H1 (cell line): ENCODE data around the gene MRRF. TPM values are rescaled to one million over a fixed set of nuclear protein-coding genes. Genes with fewer than 3 reads are reported as not detected.

ENCODE experiments used
- CTCF ChIA-PET: fragments of 300-600 bp; sonication (Branson Sonifier 250); formaldehyde crosslinking; loops from one replicate; lab custom pipeline; 2021; ENCODE audit not compliant: partially characterized antibody; lab: Charles Lee
- POLR2A ChIA-PET: fragments of 300-600 bp; sonication (Branson Sonifier 250); formaldehyde crosslinking; loops from one replicate; lab custom pipeline; 2021; ENCODE audit warnings: inconsistent platforms; ENCODE audit not compliant: partially characterized antibody; lab: Charles Lee
- DNase-seq, 2 experiments: peaks; one replicate each; pipeline versions ENCODE4 v3.0.0 to v3.0.0-alpha.2; 2010 to 2022; ENCODE audit warnings: low spot score in 2 of 2, low read depth in 1 of 2, mixed read lengths in 1 of 2
- FAIRE-seq: peaks from 2 replicates; lab custom pipeline; 2011; peaks lifted over from hg19 to GRCh38; lab: Jason Lieb, UNC
- H2AFZ ChIP-seq: 2 replicates; pipeline ENCODE4 v1.8.1; 2012; ENCODE audit warnings: low read length, inconsistent platforms
- H2AK5ac ChIP-seq: 2 replicates; pipeline ENCODE4 v1.6.1; 2013; ENCODE audit warnings: low read depth, low read length
- H2BK120ac ChIP-seq: replicated peaks from 2 replicates; pipeline ENCODE3; 2013; ENCODE audit warnings: low read depth, low read length, inconsistent platforms
- H2BK12ac ChIP-seq: 2 replicates; pipeline ENCODE4 v1.6.1; 2013; ENCODE audit warnings: low read depth, low read length
- H2BK15ac ChIP-seq: 2 replicates; pipeline ENCODE4 v1.6.1; 2013; ENCODE audit warnings: low read length
- H2BK20ac ChIP-seq: 2 replicates; pipeline ENCODE4 v1.6.1; 2013; ENCODE audit warnings: low read length
- H2BK5ac ChIP-seq: 2 replicates; pipeline ENCODE4 v1.6.1; 2013; ENCODE audit warnings: low read depth, low read length
- H3K14ac ChIP-seq: 2 replicates; pipeline ENCODE4 v1.6.1; 2013; ENCODE audit warnings: inconsistent platforms; ENCODE audit not compliant: insufficient read length
- H3K18ac ChIP-seq: 2 replicates; pipeline ENCODE4 v1.6.1; 2013; ENCODE audit warnings: low read length; ENCODE audit errors: extremely low read depth
- H3K23ac ChIP-seq: 2 replicates; pipeline ENCODE4 v1.6.1; 2013; ENCODE audit warnings: inconsistent platforms; ENCODE audit not compliant: insufficient read length
- H3K23me2 ChIP-seq: 2 replicates; pipeline ENCODE4 v1.6.1; 2013; ENCODE audit warnings: low read depth, low read length
- H3K27ac ChIP-seq: 2 replicates; pipeline ENCODE4 v1.6.1; 2011; ENCODE audit warnings: low read depth, low read length, inconsistent platforms
- H3K27me3 ChIP-seq, 4 experiments: replicated peaks in 1 of 4; 1 replicate in 1 of 4; 2 replicates in 3 of 4; pipeline versions ENCODE4 v1.6.1 to v1.8.1; 2011 to 2013; ENCODE audit warnings: low read length in 3 of 4, mild to moderate bottlenecking in 3 of 4, inconsistent platforms in 2 of 4, mixed read lengths in 2 of 4, moderate library complexity in 1 of 4; ENCODE audit not compliant: control insufficient read depth in 3 of 4, insufficient read depth in 3 of 4; ENCODE audit errors: extremely low read depth in 1 of 4
- H3K36me3 ChIP-seq, 4 experiments: 2 replicates each; pipeline versions ENCODE4 v1.6.1 to v1.8.1; 2011 to 2013; ENCODE audit warnings: mild to moderate bottlenecking in 4 of 4, low read length in 3 of 4, moderate library complexity in 2 of 4, control low read depth in 1 of 4, inconsistent platforms in 1 of 4; ENCODE audit not compliant: insufficient read depth in 4 of 4, control insufficient read depth in 2 of 4
- H3K4ac ChIP-seq: replicated peaks from 2 replicates; pipeline ENCODE3; 2013; ENCODE audit warnings: low read length, low read depth, mixed read lengths, inconsistent platforms; ENCODE audit not compliant: insufficient read length
- H3K4me1 ChIP-seq, 4 experiments: replicated peaks in 1 of 4; 1 replicate in 1 of 4; 2 replicates in 3 of 4; pipeline versions ENCODE4 v1.6.1 to v1.8.1; 2011 to 2013; ENCODE audit warnings: low read length in 3 of 4, inconsistent platforms in 2 of 4, mixed read lengths in 1 of 4; ENCODE audit not compliant: insufficient read depth in 4 of 4, control insufficient read depth in 3 of 4
- H3K4me2 ChIP-seq, 2 experiments: 2 replicates each; pipeline versions ENCODE4 v1.6.1 to v1.8.1; 2011 to 2013; ENCODE audit warnings: low read depth in 2 of 2, low read length in 2 of 2, control low read depth in 1 of 2, inconsistent platforms in 1 of 2, mild to moderate bottlenecking in 1 of 2; ENCODE audit not compliant: insufficient read depth in 1 of 2
- H3K4me3 ChIP-seq, 4 experiments: fragments of 200-600, 300-600 bp in 1 of 4; sonication (generic), shearing (Covaris generic), sonication (Bioruptor Twin) in 1 of 4; 2 replicates each; pipeline versions ENCODE4 v1.5.1 to v1.8.1; 2011 to 2016; ENCODE audit warnings: low read length in 4 of 4, low read depth in 3 of 4, control low read depth in 2 of 4, inconsistent platforms in 2 of 4, mild to moderate bottlenecking in 2 of 4, mixed read lengths in 1 of 4, moderate library complexity in 1 of 4; ENCODE audit not compliant: insufficient read depth in 2 of 4; ENCODE audit errors: extremely low read depth in 1 of 4
- H3K56ac ChIP-seq: replicated peaks from 2 replicates; pipeline ENCODE3; 2013; ENCODE audit warnings: low read depth, mild to moderate bottlenecking, mixed read lengths, low read length, inconsistent platforms; ENCODE audit not compliant: insufficient read length
- H3K79me1 ChIP-seq: 2 replicates; pipeline ENCODE4 v1.6.1; 2013; ENCODE audit warnings: low read depth, low read length, control low read depth
- H3K79me2 ChIP-seq, 2 experiments: 2 replicates each; pipeline versions ENCODE4 v1.6.1 to v1.8.1; 2012 to 2013; ENCODE audit warnings: low read length in 2 of 2, mild to moderate bottlenecking in 2 of 2, inconsistent platforms in 1 of 2; ENCODE audit not compliant: insufficient read depth in 2 of 2, control insufficient read depth in 1 of 2
- H3K9ac ChIP-seq, 4 experiments: replicated peaks in 1 of 4; 1 replicate in 1 of 4; 2 replicates in 3 of 4; pipeline versions ENCODE4 v1.6.1 to v1.8.1; 2011 to 2013; ENCODE audit warnings: low read depth in 3 of 4, low read length in 3 of 4, control low read depth in 2 of 4, mild to moderate bottlenecking in 2 of 4, moderate library complexity in 2 of 4, inconsistent platforms in 1 of 4; ENCODE audit errors: extremely low read depth in 1 of 4
- H3K9me3 ChIP-seq, 2 experiments: 2 replicates each; pipeline versions ENCODE4 v1.6.1 to v1.8.1; 2012 to 2013; ENCODE audit warnings: mild to moderate bottlenecking in 2 of 2, moderate library complexity in 2 of 2, control low read depth in 1 of 2, inconsistent platforms in 1 of 2, low read depth in 1 of 2, low read length in 1 of 2, mixed read lengths in 1 of 2; ENCODE audit not compliant: insufficient read depth in 2 of 2
- H4K20me1 ChIP-seq, 2 experiments: replicated peaks in 1 of 2; 2 replicates each; pipeline versions ENCODE3 to v1.8.1; 2011 to 2013; ENCODE audit warnings: inconsistent platforms in 2 of 2, low read length in 2 of 2, mild to moderate bottlenecking in 1 of 2; ENCODE audit not compliant: insufficient read depth in 2 of 2, control insufficient read depth in 1 of 2
- H4K5ac ChIP-seq: 2 replicates; pipeline ENCODE4 v1.6.1; 2013; ENCODE audit warnings: low read length, low read depth, mixed read lengths, inconsistent platforms; ENCODE audit not compliant: insufficient read length
- H4K8ac ChIP-seq: 2 replicates; pipeline ENCODE4 v1.8.0; 2013; ENCODE audit warnings: mild to moderate bottlenecking, moderate library complexity, low read length, inconsistent platforms; ENCODE audit not compliant: insufficient read depth; ENCODE audit errors: extremely low read depth
- H4K91ac ChIP-seq: replicated peaks from 2 replicates; pipeline ENCODE3; 2013; ENCODE audit warnings: low read length, mixed read lengths, inconsistent platforms; ENCODE audit not compliant: insufficient read length
- NANOG ChIP-seq: IDR thresholded peaks from 2 replicates; pipeline ENCODE4 v1.6.1; 2011; ENCODE audit warnings: low read length, low read depth, mild to moderate bottlenecking, inconsistent platforms; ENCODE audit not compliant: insufficient read depth, poor library complexity, severe bottlenecking
- POLR2AphosphoS5 ChIP-seq: IDR thresholded peaks from 2 replicates; pipeline ENCODE4 v1.6.1; 2011; ENCODE audit warnings: low read depth, low read length
- RAD21 ChIP-seq, 2 experiments: IDR thresholded peaks in 1 of 2; conservative IDR thresholded peaks in 1 of 2; 2 replicates each; pipeline ENCODE4 v1.6.1; 2011; ENCODE audit warnings: low read depth in 2 of 2, low read length in 2 of 2, improper control_type of control experiment in 1 of 2, inconsistent platforms in 1 of 2, mild to moderate bottlenecking in 1 of 2, moderate library complexity in 1 of 2
- RFX5 ChIP-seq: IDR thresholded peaks from 2 replicates; pipeline ENCODE4 v1.6.1; 2011; ENCODE audit warnings: low read depth, low read length, improper control_type of control experiment, borderline replicate concordance
- SAP30 ChIP-seq: fragments of 300-600 bp; sonication (generic); IDR thresholded peaks from 2 replicates; pipeline ENCODE4 v1.7.1; 2012; ENCODE audit warnings: low read length, moderate library complexity, mild to moderate bottlenecking, inconsistent platforms; ENCODE audit not compliant: insufficient read depth, insufficient replicate concordance
- SP1 ChIP-seq: IDR thresholded peaks from 2 replicates; pipeline ENCODE4 v1.6.1; 2011; ENCODE audit warnings: low read depth, low read length
- TCF12 ChIP-seq: IDR thresholded peaks from 2 replicates; pipeline ENCODE4 v1.6.1; 2011; ENCODE audit warnings: low read depth, mild to moderate bottlenecking, low read length
- WGBS, 2 experiments: shearing (Covaris generic) in 1 of 2; methylation state at CpG; one replicate each; pipeline versions ENCODE4 v1.1.6 to v1.1.7; 2013 to 2015; ENCODE audit warnings: low lambda C conversion rate in 2 of 2, mixed read lengths in 2 of 2, inconsistent platforms in 1 of 2, low coverage in 1 of 2, missing lambda C conversion rate in 1 of 2; ENCODE audit not compliant: insufficient replicate concordance in 2 of 2, insufficient coverage in 1 of 2, insufficient read length in 1 of 2; ENCODE audit errors: extremely low coverage in 1 of 2, missing lambda C conversion rate in 1 of 2; 5-methylcytosine and 5-hydroxymethylcytosine counted together
- polyA plus RNA-seq, 7 experiments: library from polyadenylated mRNA; depleted of rRNA in 3 of 7; stranded (reverse) in 5 of 7; unstranded in 2 of 7; fragments of >200 nt in 5 of 7; fragments of 200-250 nt in 2 of 7; gene quantifications; 1 replicate in 5 of 7; 2 replicates in 1 of 7; 4 replicates in 1 of 7; pipeline versions ENCODE4 v1.2.1 to v1.2.3, GENCODE V29; 2011 to 2013; ENCODE audit warnings: missing spikeins in 2 of 7, mixed read lengths in 2 of 7
- total RNA-seq: library from RNA; stranded (reverse); fragmentation: NEBNext Ultra II Directional; extraction: Animal tissue kit (Norgen Biotek cat#: 25700); gene quantifications from 2 replicates; pipeline ENCODE4 v1.2.1, GENCODE V29; 2021

The MRRF gene
- total and polyA plus RNA-seq, 2 of the 8 experiments (the other 6 are each of a cell fraction or from before 2014, with no cell fraction given): 29.4 to 47.8 TPM

- CTCF ChIA-PET: interaction anchor here (0.9 to 4.9 kb wide), 20 partner anchors 12 to 455 kb away, joined by 3 to 43 read pairs (median 4); no protein-coding TSS in a partner anchor
Measured at GRCh38 chr9:122378236-122378635, 113.6 kb downstream of the MRRF start.

More at GRCh38 chr9:122378236-122378635, 113.6 kb downstream of the MRRF start:
- Histone ChIP-seq H4K8ac (no peak overlapping the region), H3K4me3 (no peak overlapping the region), H3K27ac (no peak overlapping the region), H2AK5ac (no peak overlapping the region), H3K79me1 (no peaks in the 10 kb centered on the region), H3K9ac (no peak overlapping the region), H2AFZ (no peak overlapping the region), H4K5ac (no peak overlapping the region), H2BK12ac (peak overlapping the region; percentile 68; the same call in 1 of the 2 replicates), H3K9me3 (0 out of 4 replicates have a peak, but pooled peaks cover 0 to 5% of the 10 kb centered on the region in 2 experiments), H3K36me3 (no peaks in the 10 kb centered on the region), H4K20me1 (no peaks in the 10 kb centered on the region), H3K14ac (no peak overlapping the region), H3K23me2 (no peaks in the 10 kb centered on the region), H3K27me3 (peaks cover 0 to 8% (median 3%) of the 10 kb centered on the region in 4 experiments; a peak in 4 of 7 replicates), H3K18ac (no peak overlapping the region), H3K56ac (no peak overlapping the region), H2BK5ac (no peak overlapping the region), H4K91ac (no peak overlapping the region), H2BK20ac (0 out of 2 replicates have a peak overlapping the region, but pooled peaks have one; percentile 48), H3K4ac (no peak overlapping the region), H3K23ac (no peak overlapping the region), H2BK120ac (no peak overlapping the region), H2BK15ac (no peak overlapping the region), H3K4me1 (peaks cover 12 to 21% (median 16%) of the 10 kb centered on the region in 4 experiments), H3K4me2 (no peak overlapping the region), H3K79me2 (no peaks in the 10 kb centered on the region)
- 87% methylated on average over 6 of the region's 8 CpGs; no CpG with 5 or more reads in 1 of the 2 experiments for WGBS, 2 experiments
- no peak for DNase-seq
- no peak for FAIRE-seq
- no peak for TF ChIP-seq SAP30
- no peak for TF ChIP-seq SP1
- TF ChIP-seq POLR2AphosphoS5: no peak
- TF ChIP-seq NANOG: no peak
- TF ChIP-seq RFX5: no peak
- TF ChIP-seq RAD21 (IDR thresholded peaks at IDR 0.05 in 1 of 2, conservative IDR thresholded peaks at IDR 0.05 in 1 of 2; ENCODE audit: low read depth in 2 of 2, low read length in 2 of 2): no peak
- no peak for TF ChIP-seq TCF12
- POLR2A ChIA-PET: no interaction called here
